Retina (tissue), 1 donor: Measurements from ENCODE around the gene RNU6-1.

Experiments
- DNase-seq: peaks from one replicate; pipeline ENCODE4 v3.0.0-alpha.2; 2016

The RNU6-1 gene

GRCh38 chr15:67796196-67797127 lies 43.4 kb downstream of the RNU6-1 start:
- no peak for DNase-seq

- no peak for DNase-seq
These were observed 44.8 kb downstream of the RNU6-1 start for GRCh38 chr15:67794832-67795574.

DNA sequence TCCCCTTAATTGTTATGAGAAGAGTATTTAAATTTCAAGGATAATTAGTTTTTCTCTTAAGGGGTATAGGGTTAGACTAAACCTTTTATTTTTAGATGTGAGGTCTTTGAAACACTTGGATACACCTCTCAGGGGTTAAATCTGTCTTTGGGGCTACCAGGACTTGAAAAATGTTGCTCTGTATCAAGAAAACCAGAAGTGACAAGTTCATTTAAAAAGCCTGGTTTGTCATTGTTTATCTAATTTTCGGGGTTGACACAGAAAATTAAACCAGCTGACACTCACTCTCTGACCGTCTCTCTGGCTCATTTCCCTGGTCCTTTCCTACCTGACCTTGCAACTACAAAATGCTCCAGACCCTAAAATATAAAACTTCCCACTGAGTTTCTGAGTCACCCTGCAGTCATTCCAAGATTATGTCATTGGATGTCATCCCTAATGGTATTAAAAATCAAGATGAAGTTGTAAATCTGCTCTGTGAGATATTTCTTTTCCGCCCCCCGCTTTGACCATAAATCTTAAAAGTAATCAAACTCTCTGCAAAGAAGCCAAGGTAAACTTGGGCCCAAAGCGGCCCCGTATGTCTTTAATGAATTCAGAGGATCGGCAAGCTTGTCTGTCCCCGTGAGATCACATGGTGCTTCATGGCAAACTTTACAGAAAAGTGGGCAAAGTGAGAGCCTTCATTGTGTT lies 47.4 kb downstream of the RNU6-1 start:
- no peak for DNase-seq

GRCh38 chr15:67790610-67791319 lies 49.1 kb downstream of the RNU6-1 start:
- DNase-seq: no peak
